Activated CD4-positive, alpha-beta T cell treated with anti-CD3 and anti-CD28 coated beads, Interleukin-2, amount 50 U/mL, for 24 hours (primary cell): Measurements from ENCODE around the gene MN1.

ENCODE experiments used
- DNase-seq, 2 donors: peaks; one replicate each; pipeline ENCODE4 v3.0.0-alpha.2; 2020; ENCODE audit warnings: low read depth in 1 of 2, low spot score in 1 of 2

Gene MN1

GRCh38 chr22:27800250-27801201, 1.0 kb downstream of the MN1 start:
- no peak for DNase-seq

DNA sequence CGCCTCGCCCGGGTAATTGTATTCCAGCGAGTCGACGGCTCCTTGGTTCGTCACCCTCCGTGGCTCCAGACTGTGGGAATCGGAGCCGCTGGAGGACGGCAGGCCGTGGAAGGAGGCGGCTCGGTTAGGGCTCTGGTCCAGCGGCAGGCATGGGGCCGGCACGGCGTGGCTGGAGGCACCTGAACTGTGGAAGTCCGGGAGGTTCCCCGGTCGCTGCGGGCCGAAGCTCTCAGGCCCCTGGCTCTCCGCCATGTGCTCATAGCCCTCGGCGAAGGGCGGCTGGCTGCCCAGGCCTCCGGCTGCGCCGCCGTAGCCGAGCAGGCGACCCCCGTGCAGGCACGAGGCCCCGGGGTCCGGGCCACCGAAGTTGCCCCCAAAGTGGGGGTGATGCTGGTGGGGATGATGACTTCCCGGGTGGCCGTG, 1.7 kb downstream of the MN1 start:
- DNase-seq = no peak

DNA sequence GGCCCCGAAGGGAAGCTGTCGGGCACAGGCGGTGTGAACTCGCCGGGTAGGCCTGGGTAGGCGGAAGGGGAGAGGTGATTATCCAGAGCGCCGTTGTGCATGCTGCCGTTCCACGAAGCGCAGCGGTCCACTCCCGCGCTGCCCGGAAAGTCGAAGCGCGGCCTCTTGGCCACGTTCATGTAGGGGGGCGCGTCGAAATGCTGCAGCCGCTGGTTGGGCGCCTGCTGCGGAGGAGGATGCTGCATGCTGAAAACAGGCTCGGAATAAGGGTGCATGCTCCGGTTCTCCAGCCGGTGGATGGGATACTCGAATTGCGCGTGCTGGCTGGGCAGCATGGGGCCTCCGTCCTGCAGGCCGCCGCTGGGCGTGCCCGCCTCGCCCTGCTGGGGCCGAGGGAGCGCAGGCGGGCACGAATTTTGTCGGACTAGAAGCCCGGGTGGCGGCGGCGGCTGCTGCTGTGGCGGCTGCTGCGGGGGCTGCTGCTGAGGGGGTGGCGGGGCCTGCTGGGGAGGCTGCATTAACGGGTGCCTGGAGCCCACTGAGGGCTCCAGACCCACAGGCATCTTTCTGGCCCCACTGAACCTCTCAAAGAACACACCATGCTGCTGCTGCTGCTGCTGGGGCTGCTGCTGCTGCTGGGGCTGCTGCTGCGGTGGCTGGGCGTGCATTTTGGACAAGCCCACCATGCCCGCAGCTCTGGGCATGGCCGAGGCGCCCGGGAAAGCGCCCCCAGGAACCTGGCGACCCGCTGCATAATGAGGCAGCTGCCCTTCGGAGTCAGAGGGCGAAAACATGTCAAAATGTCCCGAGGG, 2.3 kb downstream of the MN1 start:
- no peak for DNase-seq

DNA sequence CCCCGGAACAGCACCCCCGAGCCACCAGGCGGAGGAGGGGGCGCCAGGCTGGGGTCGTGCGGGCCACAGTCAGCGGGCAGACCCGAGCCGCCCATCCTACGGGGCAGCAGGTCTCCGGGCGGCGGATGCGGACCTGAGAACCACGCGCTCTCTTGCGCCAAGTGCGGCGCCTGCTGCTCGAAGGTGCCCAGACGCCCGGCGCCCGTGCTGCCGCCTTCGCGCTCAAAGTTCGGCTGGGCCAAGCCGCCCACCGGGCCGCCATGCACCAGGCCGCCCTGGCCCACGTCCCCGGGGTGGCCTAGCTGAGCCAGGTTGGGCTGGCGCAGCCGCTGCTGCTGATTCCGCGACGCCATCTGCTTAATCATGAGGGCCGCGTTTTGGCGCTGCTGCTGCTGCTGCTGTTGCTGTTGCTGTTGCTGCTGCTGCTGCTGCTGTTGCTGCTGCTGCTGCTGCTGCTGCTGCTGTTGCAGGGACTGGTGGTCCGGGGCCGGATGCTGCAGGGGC, 3.0 kb downstream of the MN1 start:
- no peak for DNase-seq

- no peak for DNase-seq
Measured at GRCh38 chr22:27797520-27798391, 3.8 kb downstream of the MN1 start.

DNA sequence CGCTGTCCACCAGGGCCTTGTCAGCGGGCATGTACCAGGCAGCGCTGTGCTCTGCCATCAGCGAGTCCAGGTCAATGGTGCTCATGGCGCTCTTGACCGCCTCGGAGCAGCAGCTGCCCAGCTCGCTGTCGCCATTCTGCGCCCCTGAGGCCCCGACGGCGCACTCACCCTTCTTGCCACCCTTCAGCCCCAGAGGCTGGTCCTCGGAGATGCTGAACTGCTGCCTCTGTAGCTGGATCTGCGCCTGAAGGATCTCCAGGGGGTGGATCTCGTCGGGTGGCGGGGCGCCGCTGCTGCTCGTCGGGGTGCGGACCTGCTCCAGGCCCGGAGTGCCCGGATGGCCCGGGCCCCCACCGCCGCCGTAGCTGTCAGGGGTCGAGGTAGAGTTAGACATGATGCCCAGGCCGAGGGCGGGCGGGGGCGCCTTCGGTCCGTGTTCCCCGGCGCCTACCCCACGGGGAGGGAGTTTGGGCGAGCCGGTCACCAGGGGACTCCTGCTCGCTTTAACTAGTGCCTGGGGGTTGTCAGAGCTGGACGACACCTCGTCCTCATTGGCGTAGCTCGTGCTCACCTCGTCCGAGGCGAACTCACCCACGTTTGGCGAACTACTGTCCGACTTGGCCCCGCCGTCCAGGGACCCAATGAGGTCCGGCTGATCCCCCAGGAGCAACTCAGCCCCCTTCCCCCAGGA, 4.6 kb downstream of the MN1 start:
- no peak for DNase-seq

DNA sequence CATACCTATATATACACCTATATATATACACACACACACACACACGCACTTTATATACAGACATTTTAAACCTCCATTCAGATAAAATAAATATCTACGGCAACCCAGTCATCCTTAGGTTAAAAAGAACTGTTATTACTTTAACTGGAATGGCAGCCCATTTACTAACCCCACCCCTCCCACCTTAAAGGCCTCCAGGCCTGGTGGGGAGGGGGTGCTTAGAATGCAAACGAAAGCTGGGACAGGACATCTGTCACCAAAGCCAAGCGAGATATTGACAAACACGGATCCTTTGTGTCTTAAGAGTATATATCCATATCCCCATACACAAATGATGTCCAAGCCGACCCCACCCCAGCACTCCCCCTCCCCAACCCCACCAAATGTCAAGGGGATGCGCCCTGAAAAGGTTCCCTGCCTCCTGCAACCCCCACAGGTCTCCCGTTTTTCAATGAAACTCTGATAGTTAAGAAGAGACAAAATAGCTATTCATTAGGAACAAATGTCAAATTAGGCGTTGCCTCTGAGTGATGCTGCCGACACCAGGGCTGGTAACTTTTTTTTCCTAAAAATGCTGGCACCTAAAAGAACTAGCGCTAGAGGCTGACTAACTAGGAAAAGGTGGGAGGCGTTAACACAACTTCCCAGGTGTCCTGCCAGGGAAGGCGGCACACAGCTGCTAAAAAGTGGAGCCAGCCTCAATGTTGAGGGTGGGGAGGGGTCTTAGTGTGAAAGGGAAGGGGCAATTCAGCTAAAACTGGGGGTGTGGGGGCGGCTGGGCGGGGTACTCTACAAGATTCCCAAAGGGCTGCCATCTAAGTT, 5.6 kb downstream of the MN1 start:
- DNase-seq = no peak

DNA sequence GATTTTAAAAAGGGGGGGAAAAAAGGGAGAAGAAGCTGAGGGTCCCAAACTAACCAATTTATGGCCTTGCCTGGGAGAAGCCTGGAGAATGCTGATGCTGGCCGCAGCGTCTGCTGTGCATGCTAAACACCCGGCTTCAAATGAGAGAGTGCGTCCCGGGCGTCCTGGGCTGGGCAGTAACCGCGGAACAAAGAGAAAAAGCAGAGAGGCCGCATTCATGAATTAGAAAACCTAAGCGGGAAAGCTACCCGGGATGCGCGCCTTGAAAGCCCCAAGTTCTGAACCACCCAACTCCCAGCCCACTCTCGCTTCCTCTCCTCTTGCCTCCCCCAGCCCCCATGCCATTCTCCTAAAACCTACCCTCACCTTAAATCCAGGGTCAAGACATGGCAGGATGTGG, 6.5 kb downstream of the MN1 start:
- no peak for DNase-seq

- no peak for DNase-seq
Measured at GRCh38 chr22:27794226-27794625, 7.3 kb downstream of the MN1 start.

- DNase-seq = no peak
Measured at GRCh38 chr22:27793576-27793975, 8.0 kb downstream of the MN1 start.

DNA sequence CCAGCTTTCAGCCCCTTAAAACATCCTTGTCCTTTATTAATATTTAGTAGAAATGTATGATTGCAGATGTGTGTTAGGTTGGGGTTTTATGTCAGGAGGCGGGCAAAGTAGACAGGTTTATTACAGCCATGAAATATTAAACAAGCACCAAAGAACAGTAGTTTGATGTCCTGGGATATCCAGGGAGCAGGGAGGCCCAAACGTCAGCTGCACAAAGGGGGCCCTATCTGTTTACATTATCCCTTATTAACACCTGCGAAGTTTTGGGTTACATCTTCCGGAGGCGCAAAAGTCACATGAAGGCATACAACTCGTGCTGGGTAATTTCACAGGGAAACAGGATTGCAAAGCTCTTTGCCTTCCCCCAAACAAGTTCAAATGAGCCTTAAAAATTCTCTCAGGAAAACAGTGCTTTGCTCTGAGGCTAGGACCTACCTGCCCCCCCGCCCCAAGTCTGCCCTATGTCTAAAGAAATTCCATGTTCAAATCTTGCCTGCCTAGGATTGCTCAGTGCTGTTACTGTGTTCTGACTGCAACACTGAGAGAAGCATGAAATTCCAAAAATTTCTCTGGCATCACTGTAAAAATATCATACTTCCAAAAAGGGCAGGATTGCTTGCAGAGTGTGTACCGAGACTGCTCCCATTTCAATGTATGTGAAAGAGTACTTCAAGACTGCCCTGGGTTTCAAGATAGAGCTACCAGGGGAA, 8.9 kb downstream of the MN1 start:
- no peak for DNase-seq

GRCh38 chr22:27791859-27792241, 9.7 kb downstream of the MN1 start:
- no peak for DNase-seq

GRCh38 chr22:27791159-27791858, 10.2 kb downstream of the MN1 start:
- no peak for DNase-seq

- DNase-seq = no peak
Measured at GRCh38 chr22:27790376-27791158, 11.0 kb downstream of the MN1 start.

- no peak for DNase-seq
Measured at GRCh38 chr22:27788500-27789288, 12.9 kb downstream of the MN1 start.

DNA sequence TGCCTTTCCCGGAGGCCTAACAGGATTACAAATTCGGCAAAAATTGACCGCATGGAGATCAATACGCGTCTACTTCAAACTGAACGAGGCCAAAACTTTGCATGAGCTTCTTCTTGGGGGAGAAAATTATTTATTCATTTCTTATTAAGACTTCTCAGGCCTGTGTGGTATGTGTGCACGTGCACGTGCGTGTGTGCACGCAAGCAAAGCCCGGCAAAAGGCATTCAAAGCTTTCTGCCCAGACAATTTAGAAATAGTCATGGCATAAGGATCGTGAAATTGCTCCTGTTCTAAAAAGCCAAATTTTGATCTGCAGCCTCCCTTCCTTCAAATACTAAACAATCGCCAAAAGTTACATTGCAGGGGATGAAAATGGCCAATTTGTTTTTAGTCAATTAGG, 14.6 kb downstream of the MN1 start:
- DNase-seq = no peak
